Fibroblast of skin of back (primary cell): ENCODE measurements around the gene TEX11.
"Not testable (repeated sequence)": the region's sequence is repeated elsewhere in the genome, so short reads cannot be mapped to it uniquely, and the experiment has no call there.

Experiments
- DNase-seq: peaks from one replicate; pipeline ENCODE4 v3.0.0-alpha.2; 2013

TEX11 gene

GRCh38 chrX:70755850-70756249 is 152.7 kb downstream of the TEX11 start:
- no peak for DNase-seq

- DNase-seq = no peak
Measured at GRCh38 chrX:70754169-70754848, 154.2 kb downstream of the TEX11 start.

- DNase-seq = not testable (repeated sequence)
Measured at GRCh38 chrX:70733774-70734173, 174.7 kb downstream of the TEX11 start.

- DNase-seq = not testable (repeated sequence)
Measured at GRCh38 chrX:70727961-70728360, 180.6 kb downstream of the TEX11 start.

GRCh38 chrX:70720721-70721120 is 187.8 kb downstream of the TEX11 start:
- no peak for DNase-seq

GRCh38 chrX:70711336-70711735 is 197.2 kb downstream of the TEX11 start:
- not testable (repeated sequence) for DNase-seq

- DNase-seq = no peak
Measured at GRCh38 chrX:70694339-70695122, 214.0 kb downstream of the TEX11 start.

- DNase-seq = not testable (repeated sequence)
Measured at GRCh38 chrX:70679455-70679854, 229.1 kb downstream of the TEX11 start.

GRCh38 chrX:70675284-70675683 is 233.2 kb downstream of the TEX11 start:
- no peak for DNase-seq

- DNase-seq = no peak
Measured at GRCh38 chrX:70672326-70672725, 236.2 kb downstream of the TEX11 start.

GRCh38 chrX:70669120-70669519 is 239.4 kb downstream of the TEX11 start:
- no peak for DNase-seq

GRCh38 chrX:70664726-70665125 is 243.8 kb downstream of the TEX11 start:
- DNase-seq = peak; percentile 19

- not testable (repeated sequence) for DNase-seq
Measured at GRCh38 chrX:70661124-70661523, 247.4 kb downstream of the TEX11 start.

- not testable (repeated sequence) for DNase-seq
Measured at GRCh38 chrX:70657546-70657945, 251.0 kb downstream of the TEX11 start.

- DNase-seq = no peak
Measured at GRCh38 chrX:70656304-70656703, 252.2 kb downstream of the TEX11 start.

GRCh38 chrX:70647910-70648309 is 260.6 kb downstream of the TEX11 start:
- DNase-seq = not testable (repeated sequence)

GRCh38 chrX:70636218-70636617 is 272.3 kb downstream of the TEX11 start:
- DNase-seq = no peak

GRCh38 chrX:70635669-70636068 is 272.8 kb downstream of the TEX11 start:
- no peak for DNase-seq

GRCh38 chrX:70635227-70635626 is 273.3 kb downstream of the TEX11 start:
- no peak for DNase-seq

GRCh38 chrX:70621743-70622142 is 286.8 kb downstream of the TEX11 start:
- no peak for DNase-seq

- no peak for DNase-seq
Measured at GRCh38 chrX:70618467-70618866, 290.0 kb downstream of the TEX11 start.

- peak; percentile 37 for DNase-seq
Measured at GRCh38 chrX:70613295-70613694, 295.2 kb downstream of the TEX11 start.

- no peak for DNase-seq
Measured at GRCh38 chrX:70605352-70605751, 303.2 kb downstream of the TEX11 start.

GRCh38 chrX:70592091-70592490 is 316.4 kb downstream of the TEX11 start:
- DNase-seq = peak; percentile 28
